Aorta (tissue), 5 donors: ENCODE results near the gene OR6S1. TPM values are rescaled to one million over a fixed set of nuclear protein-coding genes. Genes with fewer than 3 reads are reported as not detected.

Experiments used
- ATAC-seq: fragments of 200-7000 bp; cut with Tn5 transposase; one replicate; pipeline ENCODE4 v1.9.1; 2022; ENCODE audit warnings: moderate library complexity; ENCODE audit not compliant: low FRiP score
- DNase-seq, 2 donors: peaks; one replicate each; pipeline ENCODE4 v3.0.0-alpha.2; 2020
- H3K27ac ChIP-seq, 2 donors: one replicate each; pipeline ENCODE4 v1.5.1; 2013; ENCODE audit warnings: low read length in 2 of 2, mild to moderate bottlenecking in 2 of 2, moderate library complexity in 2 of 2, control low read depth in 1 of 2, inconsistent platforms in 1 of 2, low read depth in 1 of 2
- H3K27me3 ChIP-seq, 2 donors: one replicate each; pipeline ENCODE4 v1.6.1; 2013; ENCODE audit warnings: control low read depth in 1 of 2, low read length in 1 of 2, mild to moderate bottlenecking in 1 of 2, moderate library complexity in 1 of 2; ENCODE audit not compliant: insufficient read depth in 2 of 2, control insufficient read depth in 1 of 2
- H3K36me3 ChIP-seq, 2 donors: one replicate each; pipeline ENCODE4 v1.6.1; 2013; ENCODE audit warnings: control low read depth in 1 of 2, low read length in 1 of 2, mild to moderate bottlenecking in 1 of 2; ENCODE audit not compliant: insufficient read depth in 2 of 2, control insufficient read depth in 1 of 2
- H3K4me1 ChIP-seq, 2 donors: one replicate each; pipeline ENCODE4 v1.6.1; 2013; ENCODE audit warnings: low read length in 2 of 2, control low read depth in 1 of 2, mild to moderate bottlenecking in 1 of 2, moderate library complexity in 1 of 2; ENCODE audit not compliant: insufficient read depth in 2 of 2, control insufficient read depth in 1 of 2
- H3K4me3 ChIP-seq, 2 donors: one replicate each; pipeline ENCODE4 v1.5.1; 2013; ENCODE audit warnings: low read length in 2 of 2, control low read depth in 1 of 2, mild to moderate bottlenecking in 1 of 2
- H3K9me3 ChIP-seq: one replicate; pipeline ENCODE4 v1.6.1; 2013; ENCODE audit warnings: mild to moderate bottlenecking, low read length; ENCODE audit not compliant: control insufficient read depth
- WGBS, 2 donors: extraction: QIAGEN DNeasy Blood & Tissue Kit; methylation state at CpG; one replicate each; pipeline ENCODE4 v1.1.7; 2013; 5-methylcytosine and 5-hydroxymethylcytosine counted together
- intact Hi-C, 2 donors: fragments of 100-400 bp; cut with DNase I; formaldehyde crosslinking; loops; one replicate each; pipeline versions ENCODE4 v1.14.2 to v1.15.0; 2022
- polyA plus RNA-seq, 2 donors: library from polyadenylated mRNA; stranded (reverse); fragments of 200-250 nt; gene quantifications; one replicate each; pipeline ENCODE4 v1.2.3, GENCODE V29; 2013
- total RNA-seq, 2 donors: library from RNA; stranded (reverse); fragmentation: NEBNext Ultra II Directional; extraction: Animal tissue kit (Norgen Biotek cat#: 25700); gene quantifications; one replicate each; pipeline ENCODE4 v1.2.1, GENCODE V29; 2021
- donor health status: healthy with polysubstance abuse.
- donor health status: Bipolar disorder and iron deficiency.
- donor health status: DM: no; HTN: no; CAD: no.
- donor health status: DM: no; HTN: no; CAD: no.
- donor health status: DM: yes; HTN: yes; CAD: no.

Gene OR6S1
- total and polyA plus RNA-seq, 4 donors = not detected

- Histone ChIP-seq H3K36me3 (peaks cover 0 to 3% of the 10 kb centered on the region in 2 donors), H3K4me1 (peaks cover 0 to 2% of the 10 kb centered on the region in 2 donors), H3K27ac (peak within 1 kb of the TSS; percentile 96 to 100), H3K9me3 (no peaks in the 10 kb centered on the region), H3K27me3 (no peaks in the 10 kb centered on the region), H3K4me3 (peak within 1 kb of the TSS; percentile 60 to 96)
- 0 to 1% methylated on average over 42 of the region's 42 CpGs for WGBS, 2 donors
- intact Hi-C loops = loop anchor here (1.0 to 10.0 kb wide), 11 partner anchors 52 to 342 kb away; partner anchors contain the start of genes PARP2 (in 2 of the 2), PIP4P1 (in 2 of the 2), METTL17 (in 1 of the 2) and PNP (in 1 of the 2)
- ATAC-seq (peak; percentile 85), DNase-seq (peak; percentile 92 to 95)
These were observed 42.6 kb upstream of the OR6S1 start, which contains the start of gene RNASE4 for GRCh38 chr14:20683891-20684661. RNASE4 (plus strand) TSS chr14:20684560; CDS start chr14:20699372, 14,812 bp downstream.

GRCh38 chr14:20683125-20683890, 41.8 kb upstream of the OR6S1 start:
- no peaks in the 10 kb centered on the region for H3K27me3 ChIP-seq
- peak overlapping the region; percentile 96 to 100 for H3K27ac ChIP-seq
- DNase-seq (peak; percentile 84 to 90), ATAC-seq (peak; percentile 84)
- H3K36me3 ChIP-seq = peaks cover 0 to under 1% of the 10 kb centered on the region in 2 donors
- WGBS, 2 donors = 0 to 1% methylated on average over 38 of the region's 38 CpGs
- intact Hi-C loops = loop anchor here (1.0 to 10.0 kb wide), 9 partner anchors 51 to 341 kb away; partner anchors contain the start of genes PARP2 (in 2 of the 2), METTL17 (in 1 of the 2), PIP4P1 (in 1 of the 2) and PNP (in 1 of the 2)
- H3K4me3 ChIP-seq = peak overlapping the region; percentile 56 to 96
- peaks cover 0 to 2% of the 10 kb centered on the region in 2 donors for H3K4me1 ChIP-seq
- no peaks in the 10 kb centered on the region for H3K9me3 ChIP-seq

- H3K27ac ChIP-seq = peak overlapping the region; percentile 78 to 100
- WGBS, 2 donors = 0 to 1% methylated on average over 40 of the region's 40 CpGs
- peak overlapping the region; percentile 56 to 96 for H3K4me3 ChIP-seq
- H3K9me3 ChIP-seq = no peaks in the 10 kb centered on the region
- H3K4me1 ChIP-seq = peaks cover 0 to 2% of the 10 kb centered on the region in 2 donors
- peak; percentile 92 for ATAC-seq
- intact Hi-C loops = loop anchor here (1.0 to 10.0 kb wide), 9 partner anchors 50 to 340 kb away; partner anchors contain the start of genes PARP2 (in 2 of the 2), METTL17 (in 1 of the 2), PIP4P1 (in 1 of the 2) and PNP (in 1 of the 2)
- peak; percentile 94 to 95 for DNase-seq
- no peaks in the 10 kb centered on the region for H3K36me3 ChIP-seq
- H3K27me3 ChIP-seq = no peaks in the 10 kb centered on the region
These were observed 41.1 kb upstream of the OR6S1 start for GRCh38 chr14:20682435-20683124.

GRCh38 chr14:20682127-20682434, 40.6 kb upstream of the OR6S1 start:
- peaks cover 0 to 2% of the 10 kb centered on the region in 2 donors for H3K4me1 ChIP-seq
- 0 to 1% methylated on average over 11 of the region's 11 CpGs for whole genome bisulfite sequencing, 2 donors
- no peak for DNase-seq

DNA sequence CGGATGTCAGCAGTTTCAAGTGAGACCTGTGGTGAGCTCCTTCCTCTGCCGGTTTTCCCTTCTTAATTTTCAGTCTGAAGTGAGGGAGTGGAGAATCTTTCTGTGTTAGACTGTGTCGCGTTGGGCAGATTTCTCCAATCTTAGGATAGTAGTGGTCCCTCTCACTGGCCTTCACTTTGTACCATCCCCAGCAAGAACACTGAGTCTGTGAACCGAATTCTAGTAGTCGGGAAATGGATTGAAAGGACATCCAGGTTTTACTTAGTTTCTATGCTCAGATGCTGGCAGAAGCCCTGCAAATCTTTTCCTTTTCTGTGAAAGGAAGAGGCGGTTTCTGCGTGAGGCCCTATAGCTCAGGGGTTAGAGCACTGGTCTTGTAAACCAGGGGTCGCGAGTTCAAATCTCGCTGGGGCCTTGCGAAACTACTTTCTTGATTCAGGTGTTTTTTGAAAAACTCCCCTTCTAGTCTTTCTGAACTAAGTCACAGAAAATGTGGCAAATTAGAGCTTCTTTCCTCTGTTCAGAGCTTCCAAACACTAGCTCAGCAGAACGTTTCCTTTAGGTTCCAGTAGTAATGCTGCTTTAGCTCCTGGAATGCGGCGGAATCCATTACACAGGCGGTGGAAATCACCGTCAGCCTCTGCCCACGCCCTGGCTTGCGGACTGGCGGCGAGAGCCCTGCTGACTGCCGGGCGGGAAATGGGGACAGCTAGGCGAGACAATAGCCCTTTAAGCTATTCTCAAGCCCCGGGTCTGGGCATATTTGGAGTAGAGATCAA, 40.0 kb upstream of the OR6S1 start:
- WGBS, 2 donors = 0 to 1% methylated on average over 25 of the region's 25 CpGs
- H3K36me3 ChIP-seq = no peaks in the 10 kb centered on the region
- intact Hi-C loops = loop anchor here (1.0 to 10.0 kb wide), 9 partner anchors 49 to 339 kb away; partner anchors contain the start of genes METTL17 (in 1 of the 2), PARP2 (in 1 of the 2), PIP4P1 (in 1 of the 2) and PNP (in 1 of the 2)
- ATAC-seq = peak; percentile 80
- H3K27me3 ChIP-seq = no peaks in the 10 kb centered on the region
- no peaks in the 10 kb centered on the region for H3K9me3 ChIP-seq
- H3K27ac ChIP-seq = peak overlapping the region; percentile 78 to 98
- DNase-seq = peak; percentile 85 to 91
- H3K4me1 ChIP-seq = peaks cover 0 to 2% of the 10 kb centered on the region in 2 donors
- peak overlapping the region; percentile 56 to 83 for H3K4me3 ChIP-seq

More at GRCh38 chr14:20682127-20682434, 40.6 kb upstream of the OR6S1 start:
- no peak for ATAC-seq
- intact Hi-C loops = loop anchor here (2.0 to 10.0 kb wide), 8 partner anchors 50 to 340 kb away; partner anchors contain the start of genes METTL17 (in 1 of the 2), PARP2 (in 1 of the 2), PIP4P1 (in 1 of the 2) and PNP (in 1 of the 2)
- no peaks in the 10 kb centered on the region for H3K9me3 ChIP-seq
- H3K4me3 ChIP-seq = peak overlapping the region; percentile 56 to 83
- H3K27ac ChIP-seq = peak overlapping the region; percentile 78 to 98
- no peaks in the 10 kb centered on the region for H3K36me3 ChIP-seq
- no peaks in the 10 kb centered on the region for H3K27me3 ChIP-seq

DNA sequence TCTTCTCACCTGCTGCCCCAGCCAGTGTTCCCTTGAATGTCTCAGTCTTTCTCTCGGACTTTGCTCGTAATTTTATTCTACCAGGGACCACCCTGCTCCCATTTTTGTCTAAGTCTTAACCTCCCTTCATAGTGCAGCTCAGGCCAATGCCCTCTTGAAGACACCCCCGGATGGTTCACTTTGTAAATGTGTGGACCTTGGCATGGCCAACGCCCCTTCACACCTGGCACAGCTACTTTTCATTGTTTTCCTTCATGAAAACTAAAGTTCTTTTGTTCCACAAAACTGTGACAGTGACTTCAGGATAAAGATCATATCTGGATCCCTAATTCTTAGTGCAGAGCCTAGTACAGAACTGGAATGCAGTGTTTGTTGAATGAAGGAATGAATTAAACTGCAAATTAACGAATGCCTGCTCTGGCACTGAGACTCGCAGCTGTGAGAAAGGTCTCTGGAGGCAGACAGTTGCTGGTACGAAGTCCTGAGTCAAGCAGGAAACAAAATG, 39.4 kb upstream of the OR6S1 start:
- intact Hi-C loops = loop anchor here (1.0 to 10.0 kb wide), 7 partner anchors 49 to 339 kb away; partner anchors contain the start of genes METTL17 (in 1 of the 2), PARP2 (in 1 of the 2) and PIP4P1 (in 1 of the 2)

DNA sequence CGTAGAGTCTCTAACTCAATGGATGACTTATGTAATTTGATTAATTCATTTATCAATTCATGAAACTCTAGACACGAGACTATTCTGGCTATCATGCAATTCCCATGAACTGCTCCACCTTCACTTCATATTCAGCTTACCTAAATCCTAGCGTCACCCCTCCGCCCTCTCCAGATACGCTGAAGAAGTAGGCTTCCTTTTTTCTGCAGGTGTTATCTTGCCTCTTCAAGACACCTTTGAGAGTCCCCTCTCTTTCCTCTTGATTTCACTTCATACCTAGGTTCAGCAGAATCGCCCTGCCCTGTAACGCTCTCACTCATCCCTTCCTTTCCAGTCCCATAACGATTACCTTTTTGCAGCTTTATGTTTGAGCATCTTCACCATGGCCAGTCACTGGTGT, 38.9 kb upstream of the OR6S1 start:
- H3K9me3 ChIP-seq = no peaks in the 10 kb centered on the region
- intact Hi-C loops = loop anchor here (5.0 to 10.0 kb wide), 6 partner anchors 48 to 338 kb away; partner anchors contain the start of genes METTL17 (in 1 of the 2), PARP2 (in 1 of the 2) and PIP4P1 (in 1 of the 2)
- H3K36me3 ChIP-seq = no peaks in the 10 kb centered on the region
- H3K4me3 ChIP-seq = no peak overlapping the region
- no peaks in the 10 kb centered on the region for H3K27me3 ChIP-seq
- 65 to 67% methylated on average over 8 of the region's 8 CpGs for WGBS, 2 donors
- ATAC-seq (no peak), DNase-seq (no peak)
- no peak overlapping the region for H3K27ac ChIP-seq
- peaks cover 0 to 2% of the 10 kb centered on the region in 2 donors for H3K4me1 ChIP-seq

More for the DNA sequence above, 39.4 kb upstream of the OR6S1 start:
- peak overlapping the region; percentile 56 to 79 for H3K4me3 ChIP-seq
- WGBS, 2 donors = 5 to 11% methylated on average over 7 of the region's 7 CpGs
- no peaks in the 10 kb centered on the region for H3K27me3 ChIP-seq
- DNase-seq = peak in 1 of 2 donors; percentile 59
- H3K36me3 ChIP-seq = no peaks in the 10 kb centered on the region
- peak overlapping the region in 1 of 2 donors; percentile 98 for H3K27ac ChIP-seq
- no peak for ATAC-seq
- peaks cover 0 to 2% of the 10 kb centered on the region in 2 donors for H3K4me1 ChIP-seq
- no peaks in the 10 kb centered on the region for H3K9me3 ChIP-seq
